Measurements from ENCODE around the gene TNFRSF13B.

GRCh38 chr17:16991349-16992009 lies 19.6 kb upstream of the TNFRSF13B start:
- TF ChIP-seq FOXM1 (IDR thresholded peaks at IDR 0.05; ENCODE audit: low read depth) (no peak), CTCF (IDR thresholded peaks at IDR 0.05) (peak; percentile 79), JUND (IDR thresholded peaks at IDR 0.05) (no peak), REST (IDR thresholded peaks at IDR 0.05; ENCODE audit: low read depth, low read length) (no peak), YY1 (IDR thresholded peaks at IDR 0.05; ENCODE audit: low read depth) (no peak), TAF1 (IDR thresholded peaks at IDR 0.05; ENCODE audit: borderline replicate concordance, low read depth, low read length) (no peak), RCOR1 (IDR thresholded peaks at IDR 0.05; ENCODE audit: low read length) (no peak)
